IMR-90 (cell line): ENCODE results near the gene TNN. TPM values are rescaled to one million over a fixed set of nuclear protein-coding genes. Genes with fewer than 3 reads are reported as not detected.

Source experiments
- ATAC-seq: fragments of 200-7000 bp; cut with Tn5 transposase; 2 replicates; pipeline ENCODE4 v1.9.1; 2020; ENCODE audit warnings: low read depth, mild to moderate bottlenecking, moderate library complexity
- BruUV-seq: library from RNA; stranded (reverse); fragments of 400-500 nt; replicated peaks from 2 replicates; lab custom pipeline; 2021; lab: Mats Ljungman, UMichigan
- CTCF ChIA-PET: fragments of 300-600 bp; formaldehyde crosslinking; extraction: SDS; loops from one replicate; lab custom pipeline; 2021; ENCODE audit warnings: antibody characterized with exemption; lab: Yijun Ruan, JAX
- POLR2A ChIA-PET: fragments of 300-600 bp; sonication (Branson Sonifier 250); formaldehyde crosslinking; loops from one replicate; lab custom pipeline; 2022; ENCODE audit warnings: antibody characterized with exemption; ENCODE audit not compliant: unreplicated experiment; lab: Charles Lee
- DNase-seq: peaks from one replicate; pipeline ENCODE4 v3.0.0; 2013
- H2AFZ ChIP-seq: replicated peaks from 2 replicates; pipeline ENCODE3; 2013; ENCODE audit warnings: low read length, mild to moderate bottlenecking; ENCODE audit not compliant: poor library complexity
- H2AK5ac ChIP-seq: 2 replicates; pipeline ENCODE4 v1.6.1; 2013; ENCODE audit warnings: low read depth, low read length, inconsistent platforms
- H2AK9ac ChIP-seq: replicated peaks from 2 replicates; pipeline ENCODE3; 2013; ENCODE audit warnings: mild to moderate bottlenecking, low read depth, low read length, moderate library complexity; ENCODE audit not compliant: poor library complexity
- H2BK120ac ChIP-seq: 2 replicates; pipeline ENCODE4 v1.6.1; 2013; ENCODE audit warnings: low read depth, low read length, inconsistent platforms
- H2BK15ac ChIP-seq: 3 replicates; pipeline ENCODE4 v1.6.1; 2013; ENCODE audit warnings: low read depth, low read length, inconsistent platforms
- H2BK20ac ChIP-seq: 2 replicates; pipeline ENCODE4 v1.6.1; 2013; ENCODE audit warnings: low read depth, mild to moderate bottlenecking, inconsistent platforms, low read length, moderate library complexity
- H2BK5ac ChIP-seq: 2 replicates; pipeline ENCODE4 v1.6.1; 2013; ENCODE audit warnings: mild to moderate bottlenecking, low read depth, low read length, inconsistent platforms; ENCODE audit not compliant: poor library complexity, severe bottlenecking
- H3K14ac ChIP-seq: replicated peaks from 2 replicates; pipeline ENCODE4 v1.6.1; 2013; ENCODE audit warnings: low read depth, low read length, inconsistent platforms
- H3K18ac ChIP-seq: 2 replicates; pipeline ENCODE4 v1.6.1; 2013; ENCODE audit warnings: low read depth, low read length, control low read depth
- H3K23ac ChIP-seq: 2 replicates; pipeline ENCODE4 v1.6.1; 2013; ENCODE audit warnings: low read depth, low read length, inconsistent platforms
- H3K27ac ChIP-seq: 2 replicates; pipeline ENCODE4 v1.5.1; 2013; ENCODE audit warnings: mild to moderate bottlenecking, control low read depth, low read length; ENCODE audit not compliant: insufficient read depth
- H3K27me3 ChIP-seq: 2 replicates; pipeline ENCODE4 v1.6.1; 2013; ENCODE audit warnings: low read length; ENCODE audit not compliant: control insufficient read depth, insufficient read depth
- H3K36me3 ChIP-seq: 2 replicates; pipeline ENCODE4 v1.6.1; 2013; ENCODE audit warnings: low read length, mixed read lengths; ENCODE audit not compliant: control insufficient read depth, insufficient read depth
- H3K4ac ChIP-seq: 2 replicates; pipeline ENCODE4 v1.6.1; 2013; ENCODE audit warnings: low read depth, low read length, inconsistent platforms
- H3K4me1 ChIP-seq: 2 replicates; pipeline ENCODE4 v1.6.1; 2013; ENCODE audit warnings: low read length, mixed read lengths; ENCODE audit not compliant: control insufficient read depth, insufficient read depth
- H3K4me2 ChIP-seq: 2 replicates; pipeline ENCODE4 v1.6.1; 2013; ENCODE audit warnings: low read depth, mild to moderate bottlenecking, control low read depth, low read length, moderate library complexity
- H3K4me3 ChIP-seq: 2 replicates; pipeline ENCODE4 v1.5.1; 2013; ENCODE audit warnings: low read depth, mild to moderate bottlenecking, control low read depth, low read length, moderate library complexity; ENCODE audit not compliant: insufficient read depth
- H3K56ac ChIP-seq: 2 replicates; pipeline ENCODE4 v1.6.1; 2013; ENCODE audit warnings: low read length, inconsistent platforms; ENCODE audit not compliant: insufficient read depth; ENCODE audit errors: extremely low read depth
- H3K79me1 ChIP-seq, 2 experiments: 2 replicates each; pipeline ENCODE4 v1.6.1; 2013; ENCODE audit warnings: low read length in 2 of 2, inconsistent platforms in 1 of 2, low read depth in 1 of 2
- H3K9ac ChIP-seq: 2 replicates; pipeline ENCODE4 v1.6.1; 2013; ENCODE audit warnings: low read depth, low read length, control low read depth
- H3K9me1 ChIP-seq: 2 replicates; pipeline ENCODE4 v1.6.1; 2013; ENCODE audit warnings: low read length, inconsistent platforms; ENCODE audit not compliant: insufficient read depth
- H3K9me3 ChIP-seq: 2 replicates; pipeline ENCODE4 v1.6.1; 2013; ENCODE audit warnings: low read length; ENCODE audit not compliant: control insufficient read depth, insufficient read depth
- H4K20me1 ChIP-seq: 2 replicates; pipeline ENCODE4 v1.6.1; 2013; ENCODE audit warnings: low read length, inconsistent platforms; ENCODE audit not compliant: insufficient read depth
- H4K5ac ChIP-seq: 2 replicates; pipeline ENCODE4 v1.6.1; 2013; ENCODE audit warnings: mild to moderate bottlenecking, low read depth, low read length, control low read depth
- H4K8ac ChIP-seq, 2 experiments: 2 replicates each; pipeline ENCODE4 v1.6.1; 2013; ENCODE audit warnings: low read depth in 2 of 2, low read length in 2 of 2, control low read depth in 1 of 2, inconsistent platforms in 1 of 2
- H4K91ac ChIP-seq: 2 replicates; pipeline ENCODE4 v1.6.1; 2013; ENCODE audit warnings: low read depth, low read length, inconsistent platforms; ENCODE audit not compliant: insufficient read depth
- CTCF ChIP-seq: conservative IDR thresholded peaks from 2 replicates; pipeline ENCODE4 v1.5.1; 2012; ENCODE audit warnings: mild to moderate bottlenecking, low read depth, low read length, improper control_type of control experiment
- MAFK ChIP-seq: IDR thresholded peaks from 2 replicates; pipeline ENCODE4 v1.6.1; 2012; ENCODE audit warnings: low read depth, low read length, improper control_type of control experiment
- MAZ ChIP-seq: IDR thresholded peaks from 2 replicates; pipeline ENCODE4 v1.6.1; 2012; ENCODE audit warnings: low read depth, mild to moderate bottlenecking, low read length, improper control_type of control experiment, moderate library complexity, borderline replicate concordance
- MXI1 ChIP-seq: IDR thresholded peaks from 2 replicates; pipeline ENCODE4 v1.6.1; 2012; ENCODE audit warnings: low read depth, mild to moderate bottlenecking, low read length, moderate library complexity, borderline replicate concordance
- NFE2L2 ChIP-seq: fragments of 150-350 bp; IDR thresholded peaks from 2 replicates; pipeline ENCODE4 v1.6.1; 2016; ENCODE audit warnings: low read depth, mild to moderate bottlenecking, low read length
- POLR2A ChIP-seq: IDR thresholded peaks from 2 replicates; pipeline ENCODE4 v1.6.1; 2012; ENCODE audit warnings: mild to moderate bottlenecking, low read depth, low read length
- RFX5 ChIP-seq: IDR thresholded peaks from 2 replicates; pipeline ENCODE4 v1.8.0; 2012; ENCODE audit warnings: low read depth, mild to moderate bottlenecking, low read length, moderate library complexity
- SMC3 ChIP-seq: fragments of 150-350 bp; IDR thresholded peaks from 2 replicates; pipeline ENCODE4 v1.6.1; 2016; ENCODE audit warnings: low read depth, mild to moderate bottlenecking, antibody characterized with exemption, low read length, moderate library complexity
- WGBS, 2 experiments: methylation state at CpG; one replicate each; pipeline versions ENCODE4 v1.1.5 to v1.1.7; 2013; ENCODE audit warnings: missing lambda C conversion rate in 2 of 2; ENCODE audit not compliant: insufficient read length in 1 of 2; ENCODE audit errors: extremely low coverage in 2 of 2; 5-methylcytosine and 5-hydroxymethylcytosine counted together
- dilution Hi-C: fragments of 300-500 bp; cut with HindIII; formaldehyde crosslinking; loops from one replicate; pipeline ENCODE4 v1.14.3; 2018; ENCODE audit warnings: low sequenced_read_pairs; ENCODE audit not compliant: unreplicated experiment
- in situ Hi-C: fragments of 300-500 bp; cut with MboI; formaldehyde crosslinking; loops from 3 replicates; pipeline ENCODE4 v1.14.3; 2019; ENCODE audit warnings: low sequenced_read_pairs, inconsistent platforms, mixed read lengths
- intact Hi-C: fragments of 100-400 bp; cut with micrococcal nuclease; formaldehyde crosslinking; loops from 2 replicates; pipeline ENCODE4 v1.10.0; 2022
- microRNA-seq, 2 experiments: library from miRNA; stranded (forward) in 1 of 2; unstranded in 1 of 2; fragments of 10-50 nt in 1 of 2; fragments of <30 nt in 1 of 2; gene quantifications in 1 of 2; microRNA quantifications in 1 of 2; one replicate each; pipeline versions ENCODE3 to v1.1.0; 2013 to 2020; ENCODE audit not compliant: insufficient read depth in 1 of 2, insufficient read length in 1 of 2, unreplicated experiment in 1 of 2
- polyA plus RNA-seq, 3 experiments: library from polyadenylated mRNA; depleted of rRNA; stranded (reverse); fragments of >200 nt; gene quantifications; 2 replicates each; pipeline ENCODE4 v1.2.3, GENCODE V29; 2012; ENCODE audit warnings: low replicate concordance in 1 of 3
- small RNA-seq, 5 experiments: library from RNA; depleted of rRNA; stranded (forward); fragments of <200 nt; gene quantifications; one replicate each; pipeline ENCODE3, GENCODE V24; 2012
- total RNA-seq: library from RNA; depleted of rRNA; stranded (reverse); fragments of >200 nt; gene quantifications from 2 replicates; pipeline ENCODE4 v1.2.3, GENCODE V29; 2012; rRNA removed

Gene TNN
- total and polyA plus RNA-seq, 2 of the 4 experiments (the other 2 are of a cell fraction) = not detected

- Histone ChIP-seq H3K27ac (no peak overlapping the region), H3K4me2 (no peak overlapping the region), H2BK15ac (no peak overlapping the region), H4K20me1 (no peaks in the 10 kb centered on the region), H4K8ac (no peak overlapping the region), H2AK5ac (no peak overlapping the region), H2AFZ (no peak overlapping the region), H3K14ac (no peak overlapping the region), H2BK5ac (no peak overlapping the region), H3K23ac (no peak overlapping the region), H2BK20ac (no peak overlapping the region), H3K27me3 (no peaks in the 10 kb centered on the region; the same call in 1 of the 2 replicates), H3K18ac (no peak overlapping the region), H3K9me1 (no peaks in the 10 kb centered on the region), H3K36me3 (no peaks in the 10 kb centered on the region), H3K4me3 (no peak overlapping the region), H4K5ac (no peak overlapping the region), H3K4me1 (0 out of 2 replicates have a peak, but pooled peaks cover 2% of the 10 kb centered on the region), H3K9ac (no peak overlapping the region), H2AK9ac (no peak overlapping the region), H3K9me3 (no peaks in the 10 kb centered on the region), H3K79me1 (no peaks in the 10 kb centered on the region), H2BK120ac (no peak overlapping the region), H3K56ac (no peak overlapping the region), H4K91ac (no peak overlapping the region), H3K4ac (no peak overlapping the region)
- no TSS peak for BruUV-seq
- no CpG with 5 or more reads among the region's 2 CpGs for WGBS, 2 experiments
- in situ Hi-C loops = no loop called here
- dilution Hi-C loops = no loop called here
- DNase-seq (no peak), ATAC-seq (no peak)
- intact Hi-C loops = no loop called here
- ChIA-PET CTCF (no interaction called here), POLR2A (no interaction called here)
- TF ChIP-seq MXI1 (no peak), MAFK (no peak), RFX5 (no peak), NFE2L2 (no peak), POLR2A (no peak), CTCF (no peak), SMC3 (no peak), MAZ (no peak)
Measured at GRCh38 chr1:175197531-175197930, 129.9 kb downstream of the TNN start.

Small RNAs within 50 kb of the gene (microRNA-seq; reads per million reads assigned to microRNA genes)
- not detected for gene RF00019 (ENCODE audit: insufficient read depth, insufficient read length)

Small RNAs within 50 kb of the gene (small RNA-seq; reads per million reads assigned to genes)
- 0 reads per million in 5 experiments for gene RF00019

Other genes starting within 250 kb of the TNN start
- gene CACYBP, start 67.9 kb upstream of the TNN start, total RNA-seq = 61.8 and 159 TPM in 2 replicates
- 53.1 and 62.8 TPM in 2 replicates for gene CACYBP, start 67.9 kb upstream of the TNN start, polyA plus RNA-seq (2012; rRNA removed)
- gene MRPS14, start 44.4 kb upstream of the TNN start, total RNA-seq = 22.0 and 24.4 TPM in 2 replicates
- gene MRPS14, start 44.4 kb upstream of the TNN start, polyA plus RNA-seq (2012; rRNA removed) = 21.2 and 23.1 TPM in 2 replicates
- gene KIAA0040, start 124.9 kb downstream of the TNN start, total RNA-seq = under 0.01 and 0.18 TPM in 2 replicates
- gene KIAA0040, start 124.9 kb downstream of the TNN start, polyA plus RNA-seq (2012; rRNA removed) = 0.05 TPM in 1 of 2 replicates, not detected in the other